Activated CD8-positive, alpha-beta memory T cell treated with anti-CD3 and anti-CD28 coated beads, Interleukin-2, amount 10 ng/mL, durations not matched to agents 7 days and 5 days (primary cell): ENCODE results near the gene ARHGEF16. TPM values are rescaled to one million over a fixed set of nuclear protein-coding genes. Genes with fewer than 3 reads are reported as not detected.

Experiments
- ATAC-seq: fragments of 150-1000 bp; cut with Tn5 transposase; one replicate; pipeline ENCODE4 v1.10.0; 2021; ENCODE audit warnings: moderate library complexity
- CTCF ChIA-PET: fragments of 350-600 bp; sonication (Branson Sonifier 250); formaldehyde crosslinking; loops from one replicate; lab custom pipeline; 2021; ENCODE audit warnings: antibody characterized with exemption; lab: Charles Lee
- DNase-seq: peaks from one replicate; pipeline ENCODE4 v3.0.0-alpha.2; 2020
- H3K27ac Mint-ChIP-seq: one replicate; pipeline ENCODE4 v1.8.0; 2021; ENCODE audit warnings: mild to moderate bottlenecking, mixed read lengths
- H3K27me3 Mint-ChIP-seq: one replicate; pipeline ENCODE4 v1.8.0; 2021; ENCODE audit warnings: mixed read lengths
- H3K36me3 Mint-ChIP-seq: one replicate; pipeline ENCODE4 v1.8.0; 2021; ENCODE audit warnings: mild to moderate bottlenecking, mixed read lengths
- H3K4me1 Mint-ChIP-seq: one replicate; pipeline ENCODE4 v1.8.0; 2021; ENCODE audit warnings: mixed read lengths
- H3K4me3 Mint-ChIP-seq: one replicate; pipeline ENCODE4 v1.8.0; 2021; ENCODE audit warnings: mild to moderate bottlenecking, moderate library complexity, mixed read lengths
- H3K9me3 Mint-ChIP-seq: one replicate; pipeline ENCODE4 v1.8.0; 2022; ENCODE audit warnings: low read depth, mixed read lengths
- total RNA-seq, 2 experiments: library from RNA; stranded (reverse); gene quantifications; one replicate each; pipeline ENCODE4 v1.2.3, GENCODE V29; 2021

The ARHGEF16 gene
- not detected for total RNA-seq

- Mint-ChIP-seq H3K27ac (no peak within 1 kb of the TSS), H3K27me3 (peaks cover 16% of the 10 kb centered on the region), H3K9me3 (no peaks in the 10 kb centered on the region), H3K4me3 (no peak within 1 kb of the TSS), H3K4me1 (no peaks in the 10 kb centered on the region), H3K36me3 (no peaks in the 10 kb centered on the region)
- CTCF ChIA-PET = interaction anchor here (0.7 to 2.6 kb wide), 10 partner anchors 10 to 167 kb away, joined by 3 to 49 read pairs (median 8); no protein-coding TSS in a partner anchor
- no peak for DNase-seq
- no peak for ATAC-seq
Measured at GRCh38 chr1:3453891-3454810, at the start of gene ARHGEF16. Gene ARHGEF16, plus strand, starts transcription at chr1:3454665. Its CDS starts 8,420 bp downstream, at chr1:3463085.

DNA sequence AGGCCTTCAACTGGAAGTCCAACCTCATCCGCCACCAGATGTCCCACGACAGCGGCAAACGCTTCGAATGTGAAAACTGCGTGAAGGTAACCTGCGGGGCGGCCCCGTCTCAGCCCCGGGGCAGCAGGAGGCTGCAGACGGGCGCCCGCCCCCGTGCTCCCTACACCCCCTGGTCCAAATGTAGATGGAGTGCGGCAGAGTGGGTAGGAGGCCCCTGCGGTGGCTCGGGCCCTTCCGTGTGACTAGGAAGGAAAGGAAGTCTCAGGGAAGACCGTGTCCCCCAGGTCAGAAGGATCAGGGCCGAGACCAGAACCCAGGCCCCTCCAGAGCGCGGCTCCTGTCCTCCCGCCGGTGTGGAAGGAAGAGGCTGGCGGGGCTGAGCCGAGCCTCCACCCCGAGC lies 49.7 kb upstream of the ARHGEF16 start:
- CTCF ChIA-PET = no interaction called here
- DNase-seq = no peak
- Mint-ChIP-seq H3K9me3 (no peaks in the 10 kb centered on the region), H3K4me1 (no peaks in the 10 kb centered on the region), H3K36me3 (no peaks in the 10 kb centered on the region), H3K27me3 (no peaks in the 10 kb centered on the region), H3K4me3 (no peak overlapping the region), H3K27ac (no peak overlapping the region)
- ATAC-seq = no peak

- H3K4me3 Mint-ChIP-seq = no peak overlapping the region
- ATAC-seq = no peak
- H3K9me3 Mint-ChIP-seq = no peaks in the 10 kb centered on the region
- CTCF ChIA-PET = no interaction called here
- no peaks in the 10 kb centered on the region for H3K27me3 Mint-ChIP-seq
- H3K4me1 Mint-ChIP-seq = no peaks in the 10 kb centered on the region
- H3K27ac Mint-ChIP-seq = no peak overlapping the region
- H3K36me3 Mint-ChIP-seq = no peaks in the 10 kb centered on the region
- DNase-seq = no peak
Measured at GRCh38 chr1:3405491-3405890, 49.0 kb upstream of the ARHGEF16 start.

- no peaks in the 10 kb centered on the region for H3K9me3 Mint-ChIP-seq
- DNase-seq (no peak), ATAC-seq (no peak)
- H3K4me3 Mint-ChIP-seq = no peak overlapping the region
- H3K36me3 Mint-ChIP-seq = no peaks in the 10 kb centered on the region
- CTCF ChIA-PET = no interaction called here
- H3K27ac Mint-ChIP-seq = no peak overlapping the region
- no peaks in the 10 kb centered on the region for H3K4me1 Mint-ChIP-seq
- no peaks in the 10 kb centered on the region for H3K27me3 Mint-ChIP-seq
Measured at GRCh38 chr1:3405974-3406867, 48.2 kb upstream of the ARHGEF16 start.

GRCh38 chr1:3407021-3407420 lies 47.4 kb upstream of the ARHGEF16 start:
- Mint-ChIP-seq H3K9me3 (no peaks in the 10 kb centered on the region), H3K27me3 (no peaks in the 10 kb centered on the region), H3K4me3 (no peak overlapping the region), H3K27ac (no peak overlapping the region), H3K4me1 (no peaks in the 10 kb centered on the region), H3K36me3 (no peaks in the 10 kb centered on the region)
- DNase-seq (no peak), ATAC-seq (no peak)
- CTCF ChIA-PET = no interaction called here

GRCh38 chr1:3408751-3409266 lies 45.7 kb upstream of the ARHGEF16 start:
- CTCF ChIA-PET = no interaction called here
- no peaks in the 10 kb centered on the region for H3K4me1 Mint-ChIP-seq

DNA sequence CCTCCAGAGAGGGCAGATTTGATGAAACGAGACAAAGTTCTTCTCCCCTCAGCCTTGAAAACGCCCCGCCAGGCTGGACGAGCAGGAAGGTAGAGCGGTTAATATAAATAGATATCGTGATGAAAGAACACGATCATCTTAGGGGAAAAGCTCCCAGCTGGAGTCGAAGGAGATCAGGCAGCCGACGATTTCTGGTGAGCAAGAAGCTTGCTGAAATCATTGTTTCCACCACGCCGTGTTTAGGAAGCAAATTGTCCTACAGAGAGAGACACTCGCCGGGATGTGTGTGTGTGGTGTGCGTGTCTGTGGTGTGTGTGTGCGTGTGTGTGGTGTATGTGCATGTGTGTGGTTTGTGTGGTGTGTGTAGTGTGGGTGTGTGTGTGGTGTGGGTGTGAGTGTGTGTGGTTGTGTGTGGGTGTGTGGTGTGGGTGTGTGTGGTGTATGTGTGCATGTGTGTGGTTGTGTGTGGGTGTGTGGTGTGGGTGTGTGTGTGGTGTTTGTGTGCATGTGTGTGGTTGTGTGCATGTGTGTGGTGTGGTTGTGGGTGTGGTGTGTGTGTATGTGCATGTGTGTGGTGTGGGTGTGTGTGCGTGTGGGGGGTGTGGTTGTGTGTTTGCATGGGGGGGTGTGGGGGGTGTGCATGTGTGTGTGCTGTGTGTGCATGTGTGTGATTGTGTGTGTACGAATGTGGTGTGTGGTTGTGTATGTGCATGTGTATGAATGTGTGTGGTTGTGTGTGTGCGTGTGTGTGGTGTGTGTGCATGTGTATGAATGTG lies 44.9 kb upstream of the ARHGEF16 start:
- ATAC-seq = no peak
- H3K4me3 Mint-ChIP-seq = no peak overlapping the region
- no peaks in the 10 kb centered on the region for H3K4me1 Mint-ChIP-seq
- CTCF ChIA-PET = no interaction called here
- no peak overlapping the region for H3K27ac Mint-ChIP-seq
- no peak for DNase-seq
- H3K9me3 Mint-ChIP-seq = no peaks in the 10 kb centered on the region
- no peaks in the 10 kb centered on the region for H3K27me3 Mint-ChIP-seq
- no peaks in the 10 kb centered on the region for H3K36me3 Mint-ChIP-seq

More at GRCh38 chr1:3408751-3409266, 45.7 kb upstream of the ARHGEF16 start:
- Mint-ChIP-seq H3K4me3 (no peak overlapping the region), H3K36me3 (no peaks in the 10 kb centered on the region), H3K27ac (no peak overlapping the region), H3K9me3 (no peaks in the 10 kb centered on the region), H3K27me3 (no peaks in the 10 kb centered on the region)
- DNase-seq = no peak
- no peak for ATAC-seq

DNA sequence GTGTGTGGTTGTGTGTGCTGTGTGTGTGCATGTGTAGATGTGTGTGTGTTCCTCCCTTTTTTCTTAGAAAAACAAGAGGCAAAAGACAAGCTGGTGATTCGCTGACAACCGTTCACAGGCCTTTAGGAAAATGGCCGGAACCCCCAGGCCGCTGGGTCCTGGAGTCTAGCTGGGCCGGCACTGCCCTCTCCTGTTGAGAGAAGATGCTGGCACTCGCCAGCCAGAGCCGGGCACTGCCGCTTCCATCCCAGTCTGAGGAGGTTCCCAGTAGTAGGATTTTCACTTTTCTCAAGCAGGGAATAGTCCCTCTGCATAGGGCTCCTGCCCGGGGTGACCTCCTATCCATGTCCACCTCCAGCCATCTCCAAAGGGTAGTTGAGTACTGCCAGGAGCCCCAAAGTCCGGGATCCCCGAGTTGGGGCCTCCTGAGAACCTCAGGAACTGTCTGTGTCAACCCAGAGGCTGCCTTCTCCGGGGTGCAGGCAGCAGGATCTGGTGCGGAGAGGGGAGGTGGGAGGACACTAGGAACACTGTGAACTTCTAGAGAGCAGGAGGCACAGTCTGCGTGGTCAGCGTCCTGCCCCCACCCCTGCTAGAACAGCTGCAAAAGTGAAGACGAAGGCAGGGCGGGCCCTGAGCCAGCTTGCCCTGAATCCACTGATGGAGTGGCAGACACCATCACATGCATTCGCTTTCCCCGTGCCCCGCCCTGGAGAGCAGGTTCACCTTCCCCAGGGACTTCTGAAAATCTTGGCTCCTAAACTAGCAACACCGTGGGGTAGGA lies 44.1 kb upstream of the ARHGEF16 start:
- CTCF ChIA-PET = no interaction called here
- no peaks in the 10 kb centered on the region for H3K4me1 Mint-ChIP-seq
- H3K27me3 Mint-ChIP-seq = no peaks in the 10 kb centered on the region
- DNase-seq (no peak), ATAC-seq (no peak)
- no peaks in the 10 kb centered on the region for H3K9me3 Mint-ChIP-seq
- no peak overlapping the region for H3K27ac Mint-ChIP-seq
- no peak overlapping the region for H3K4me3 Mint-ChIP-seq
- no peaks in the 10 kb centered on the region for H3K36me3 Mint-ChIP-seq

DNA sequence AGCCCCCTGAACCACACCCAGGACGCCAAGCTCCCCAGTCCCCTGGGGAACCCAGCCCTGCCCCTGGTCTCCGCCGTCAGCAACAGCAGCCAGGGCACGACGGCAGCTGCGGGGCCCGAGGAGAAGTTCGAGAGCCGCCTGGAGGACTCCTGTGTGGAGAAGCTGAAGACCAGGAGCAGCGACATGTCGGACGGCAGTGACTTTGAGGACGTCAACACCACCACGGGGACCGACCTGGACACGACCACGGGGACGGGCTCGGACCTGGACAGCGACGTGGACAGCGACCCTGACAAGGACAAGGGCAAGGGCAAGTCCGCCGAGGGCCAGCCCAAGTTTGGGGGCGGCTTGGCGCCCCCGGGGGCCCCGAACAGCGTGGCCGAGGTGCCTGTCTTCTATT lies 42.7 kb upstream of the ARHGEF16 start:
- H3K4me3 Mint-ChIP-seq = no peak overlapping the region
- no peaks in the 10 kb centered on the region for H3K4me1 Mint-ChIP-seq
- DNase-seq = no peak
- no peaks in the 10 kb centered on the region for H3K9me3 Mint-ChIP-seq
- CTCF ChIA-PET = no interaction called here
- ATAC-seq = no peak
- no peaks in the 10 kb centered on the region for H3K36me3 Mint-ChIP-seq
- no peak overlapping the region for H3K27ac Mint-ChIP-seq
- no peaks in the 10 kb centered on the region for H3K27me3 Mint-ChIP-seq

- ATAC-seq (no peak), DNase-seq (no peak)
- H3K27ac Mint-ChIP-seq = no peak overlapping the region
- no peaks in the 10 kb centered on the region for H3K4me1 Mint-ChIP-seq
- no peaks in the 10 kb centered on the region for H3K36me3 Mint-ChIP-seq
- no peaks in the 10 kb centered on the region for H3K9me3 Mint-ChIP-seq
- no peaks in the 10 kb centered on the region for H3K27me3 Mint-ChIP-seq
- H3K4me3 Mint-ChIP-seq = no peak overlapping the region
- CTCF ChIA-PET = no interaction called here
Measured at GRCh38 chr1:3412376-3412775, 42.1 kb upstream of the ARHGEF16 start.

- CTCF ChIA-PET = no interaction called here
- Mint-ChIP-seq H3K27me3 (no peaks in the 10 kb centered on the region), H3K4me1 (no peaks in the 10 kb centered on the region), H3K9me3 (no peaks in the 10 kb centered on the region), H3K36me3 (no peaks in the 10 kb centered on the region), H3K4me3 (no peak overlapping the region), H3K27ac (no peak overlapping the region)
- no peak for DNase-seq
- ATAC-seq = no peak
Measured at GRCh38 chr1:3413975-3414710, 40.3 kb upstream of the ARHGEF16 start.
